OCI-LY7 (cell line): Measurements from ENCODE around the gene SERPINE1.
"Not testable (repeated sequence)": the region's sequence is repeated elsewhere in the genome, so short reads cannot be mapped to it uniquely, and the experiment has no call there.

Experiments used
- CTCF ChIP-seq: fragments of 200-600 bp; sonication (generic); conservative IDR thresholded peaks from 2 replicates; pipeline ENCODE4 v1.5.1; 2014; ENCODE audit warnings: mild to moderate bottlenecking, antibody characterized with exemption, low read length, moderate library complexity, mixed read lengths
- EZH2phosphoT487 ChIP-seq: fragments of 200-600 bp; sonication (generic); IDR thresholded peaks from 2 replicates; pipeline ENCODE4 v1.6.1; 2018; ENCODE audit warnings: low read depth, borderline replicate concordance, mild to moderate bottlenecking, mixed run types, antibody characterized with exemption, low read length, moderate library complexity, mixed read lengths

- not testable (repeated sequence) for TF ChIP-seq CTCF, EZH2phosphoT487
These were observed 34.5 kb upstream of the SERPINE1 start for GRCh38 chr7:101092266-101092905.
